PC-3 (cell line): ENCODE results near the gene RPS6KA1.

Experiments
- CTCF ChIP-seq: fragments of 300-600 bp; sonication (generic); conservative IDR thresholded peaks from 2 replicates; pipeline ENCODE4 v1.5.1; 2017; ENCODE audit warnings: antibody characterized with exemption, low read depth, mild to moderate bottlenecking, low read length
- EZH2 ChIP-seq: fragments of 300-600 bp; sonication (generic); IDR thresholded peaks from one replicate; pipeline ENCODE4 v1.6.1; 2017; ENCODE audit warnings: antibody characterized with exemption, mild to moderate bottlenecking, low read length; ENCODE audit not compliant: unreplicated experiment

DNA sequence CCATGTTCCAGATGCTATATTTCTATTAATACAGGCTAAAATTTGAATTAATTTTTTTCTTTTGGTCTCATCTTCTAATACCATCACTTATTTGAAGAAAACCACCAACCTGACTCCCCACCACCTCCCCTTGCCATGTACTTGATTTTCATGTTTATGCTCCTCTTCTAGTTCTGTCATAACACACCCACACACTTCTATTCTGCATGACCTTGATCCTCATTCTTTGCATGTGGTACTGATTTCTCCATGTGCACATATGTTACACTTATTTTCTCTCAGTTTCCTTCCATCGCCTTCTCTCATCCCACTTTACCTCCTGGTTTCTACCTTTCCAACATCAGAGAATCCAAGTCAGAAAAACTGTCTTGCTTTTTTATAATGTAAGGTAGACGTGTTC lies 87.3 kb downstream of the RPS6KA1 start:
- TF ChIP-seq EZH2 (no peak), CTCF (no peak)
